VCaP (cell line): ENCODE data around the gene SLC10A7.

Experiments
- H3K27ac ChIP-seq: fragments of 450-650 bp; 2 replicates; pipeline ENCODE4 v1.5.1; 2017
- TF ChIP-seq, protein P1 (sequence below): fragments of 450-650 bp; conservative IDR thresholded peaks from 2 replicates; pipeline ENCODE4 v1.5.1; 2017; ENCODE audit warnings: mild to moderate bottlenecking, moderate library complexity

The SLC10A7 gene

GRCh38 chr4:146294776-146295175 lies 227.0 kb downstream of the SLC10A7 start:
- H3K27ac ChIP-seq: no peak overlapping the region
- TF ChIP-seq, protein P1, sequence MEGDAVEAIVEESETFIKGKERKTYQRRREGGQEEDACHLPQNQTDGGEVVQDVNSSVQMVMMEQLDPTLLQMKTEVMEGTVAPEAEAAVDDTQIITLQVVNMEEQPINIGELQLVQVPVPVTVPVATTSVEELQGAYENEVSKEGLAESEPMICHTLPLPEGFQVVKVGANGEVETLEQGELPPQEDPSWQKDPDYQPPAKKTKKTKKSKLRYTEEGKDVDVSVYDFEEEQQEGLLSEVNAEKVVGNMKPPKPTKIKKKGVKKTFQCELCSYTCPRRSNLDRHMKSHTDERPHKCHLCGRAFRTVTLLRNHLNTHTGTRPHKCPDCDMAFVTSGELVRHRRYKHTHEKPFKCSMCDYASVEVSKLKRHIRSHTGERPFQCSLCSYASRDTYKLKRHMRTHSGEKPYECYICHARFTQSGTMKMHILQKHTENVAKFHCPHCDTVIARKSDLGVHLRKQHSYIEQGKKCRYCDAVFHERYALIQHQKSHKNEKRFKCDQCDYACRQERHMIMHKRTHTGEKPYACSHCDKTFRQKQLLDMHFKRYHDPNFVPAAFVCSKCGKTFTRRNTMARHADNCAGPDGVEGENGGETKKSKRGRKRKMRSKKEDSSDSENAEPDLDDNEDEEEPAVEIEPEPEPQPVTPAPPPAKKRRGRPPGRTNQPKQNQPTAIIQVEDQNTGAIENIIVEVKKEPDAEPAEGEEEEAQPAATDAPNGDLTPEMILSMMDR: no peak

DNA sequence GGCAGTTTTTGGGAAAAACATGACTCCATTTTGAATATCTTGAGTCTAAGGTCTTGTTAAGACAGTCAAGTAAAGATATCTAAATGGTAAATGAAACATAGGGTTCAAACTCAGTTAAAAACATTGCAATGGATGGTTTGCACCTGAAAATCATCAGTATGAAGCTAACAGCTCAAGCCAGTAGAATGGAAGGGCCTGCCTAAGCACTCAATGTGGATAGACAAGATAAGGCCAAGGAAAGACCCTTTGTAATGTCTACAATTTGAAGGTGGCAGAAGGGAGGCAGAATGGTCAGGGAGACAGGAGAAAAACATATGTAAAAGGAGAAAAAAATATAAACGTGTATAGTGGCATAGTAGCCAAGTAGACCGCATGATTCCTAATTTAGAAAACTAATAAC lies 229.2 kb downstream of the SLC10A7 start:
- TF ChIP-seq, protein P1: no peak
- H3K27ac ChIP-seq: no peak overlapping the region

GRCh38 chr4:146291313-146291712 lies 230.4 kb downstream of the SLC10A7 start:
- H3K27ac ChIP-seq: no peak overlapping the region
- TF ChIP-seq, protein P1: no peak

- TF ChIP-seq, protein P1: no peak
- no peak overlapping the region for H3K27ac ChIP-seq
Observed at GRCh38 chr4:146288193-146288592, 233.5 kb downstream of the SLC10A7 start.

GRCh38 chr4:146285037-146285436 lies 236.7 kb downstream of the SLC10A7 start:
- TF ChIP-seq, protein P1: no peak
- H3K27ac ChIP-seq: no peak overlapping the region

DNA sequence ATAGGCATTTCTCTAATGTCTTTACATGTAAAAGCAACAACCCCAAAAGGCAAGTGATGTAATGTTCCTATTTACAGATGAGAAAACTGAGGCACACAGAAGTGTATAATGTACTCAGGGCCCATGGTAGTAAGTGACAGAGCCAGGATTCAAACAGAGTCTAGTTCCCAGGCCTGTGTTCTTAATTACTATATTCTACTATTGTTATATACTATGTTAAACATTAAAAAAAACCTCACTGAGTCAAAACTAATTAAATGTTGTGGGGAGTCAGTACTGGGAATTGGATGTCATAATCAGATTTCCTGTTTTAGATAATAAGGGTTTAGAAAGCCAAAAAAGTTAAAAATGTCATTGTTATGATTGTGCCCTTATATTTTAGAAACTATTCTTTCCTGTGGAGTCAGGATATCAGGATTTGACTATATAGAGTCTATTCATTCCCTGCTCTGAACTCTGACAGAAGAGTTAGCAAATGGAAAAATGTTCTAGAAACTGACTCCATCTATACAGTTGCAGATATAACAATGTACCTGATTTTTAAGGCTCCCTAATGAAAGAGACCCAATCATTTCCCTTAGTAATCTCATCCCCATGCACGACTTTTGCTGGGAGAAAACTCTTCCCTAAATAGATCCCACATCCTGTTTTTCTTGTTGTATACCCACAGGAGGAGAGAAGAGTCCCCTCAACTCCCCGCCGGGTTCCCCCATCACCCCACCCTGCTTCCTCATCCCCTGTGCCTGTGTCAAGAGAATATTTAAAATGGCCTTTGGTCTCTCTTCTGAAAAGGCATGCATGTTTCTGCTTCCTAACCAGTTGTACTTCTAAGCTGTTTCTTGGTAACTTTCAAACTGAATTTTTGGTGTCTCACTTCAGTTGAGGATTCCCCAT lies 237.7 kb downstream of the SLC10A7 start:
- TF ChIP-seq, protein P1: no peak

DNA sequence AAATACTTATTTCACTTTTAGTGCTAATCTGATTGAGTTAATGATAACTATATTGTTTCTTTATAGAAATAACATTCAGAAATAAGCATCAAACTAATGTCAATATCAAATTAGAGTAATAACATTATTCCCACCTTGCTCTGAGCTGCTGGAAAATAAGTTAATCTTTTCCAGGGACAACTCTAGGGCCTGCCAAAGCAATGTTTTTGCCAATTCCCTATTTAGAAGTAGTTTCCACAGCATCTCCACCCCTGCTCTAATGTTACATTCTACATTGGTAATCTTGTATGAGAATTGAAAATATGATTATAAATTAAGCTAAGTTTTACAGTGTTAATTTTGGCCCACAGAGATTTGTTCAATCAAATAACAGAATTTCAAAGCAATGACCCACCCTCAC lies 239.1 kb downstream of the SLC10A7 start:
- TF ChIP-seq, protein P1: no peak
- no peak overlapping the region for H3K27ac ChIP-seq

More for the DNA sequence above, 237.7 kb downstream of the SLC10A7 start:
- H3K27ac ChIP-seq: no peak overlapping the region
